Neural cell (in vitro differentiated cells): ENCODE data around the gene MRPL21. TPM values are rescaled to one million over a fixed set of nuclear protein-coding genes. Genes with fewer than 3 reads are reported as not detected.

Experiments used
- H2AFZ ChIP-seq: fragments of 200-600, 300-800 bp; sonication (generic), shearing (Covaris generic); 2 replicates; pipeline ENCODE4 v1.6.0; 2014; ENCODE audit warnings: low read depth, mild to moderate bottlenecking, antibody characterized with exemption, low read length, moderate library complexity
- H3F3A ChIP-seq: fragments of 200-600 bp; shearing (Covaris generic); 2 replicates; pipeline ENCODE4 v1.6.1; 2016; ENCODE audit warnings: mild to moderate bottlenecking, moderate library complexity, mixed read lengths, antibody characterized with exemption, low read length; ENCODE audit not compliant: insufficient read depth, poor library complexity, severe bottlenecking
- H3K27ac ChIP-seq: fragments of 200-600, 300-800 bp; sonication (generic), shearing (Covaris generic); 2 replicates; pipeline ENCODE4 v1.5.1; 2014; ENCODE audit warnings: mild to moderate bottlenecking, low read length, moderate library complexity
- H3K27me3 ChIP-seq: fragments of 300-800, 200-600 bp; sonication (generic), shearing (Covaris generic); 2 replicates; pipeline ENCODE4 v1.6.0; 2014; ENCODE audit warnings: mild to moderate bottlenecking, low read depth, low read length, moderate library complexity; ENCODE audit not compliant: insufficient read depth
- H3K36me3 ChIP-seq: fragments of 300-800, 200-600 bp; sonication (generic), shearing (Covaris generic); 2 replicates; pipeline ENCODE4 v1.5.1; 2014; ENCODE audit warnings: mild to moderate bottlenecking, antibody characterized with exemption, low read length, moderate library complexity; ENCODE audit not compliant: insufficient read depth
- H3K4me2 ChIP-seq: fragments of 300-800, 200-600 bp; sonication (generic), shearing (Covaris generic); 2 replicates; pipeline ENCODE4 v1.6.0; 2014; ENCODE audit warnings: mild to moderate bottlenecking, low read length
- H3K4me3 ChIP-seq: fragments of 300-800, 200-600 bp; sonication (generic), shearing (Covaris generic); 2 replicates; pipeline ENCODE4 v1.5.1; 2014; ENCODE audit warnings: mild to moderate bottlenecking, low read length, moderate library complexity
- H3K79me2 ChIP-seq: fragments of 200-600 bp; shearing (Covaris generic); replicated peaks from 2 replicates; pipeline ENCODE4 v1.6.0; 2014; ENCODE audit warnings: mild to moderate bottlenecking, low read length, moderate library complexity; ENCODE audit not compliant: insufficient read depth
- H3K9ac ChIP-seq: fragments of 300-800, 200-600 bp; sonication (generic), shearing (Covaris generic); 2 replicates; pipeline ENCODE4 v1.6.1; 2016; ENCODE audit warnings: mild to moderate bottlenecking, low read length, mixed read lengths
- H3K9me2 ChIP-seq: fragments of 200-600 bp; shearing (Covaris generic); 2 replicates; pipeline ENCODE4 v1.6.1; 2016; ENCODE audit warnings: mild to moderate bottlenecking, low read length, mixed read lengths; ENCODE audit not compliant: insufficient read depth
- H3K9me3 ChIP-seq: fragments of 200-600, 300-800 bp; sonication (generic), shearing (Covaris generic); 2 replicates; pipeline ENCODE4 v1.6.1; 2016; ENCODE audit warnings: mild to moderate bottlenecking, mixed run types, low read length, moderate library complexity, mixed read lengths
- H4K20me1 ChIP-seq: fragments of 200-600 bp; shearing (Covaris generic); 2 replicates; pipeline ENCODE4 v1.6.1; 2016; ENCODE audit warnings: mild to moderate bottlenecking, mixed run types; ENCODE audit not compliant: insufficient read depth
- CTCF ChIP-seq: fragments of 450-650 bp; IDR thresholded peaks from 2 replicates; pipeline ENCODE4 v1.5.1; 2014; ENCODE audit warnings: antibody characterized with exemption, mild to moderate bottlenecking, moderate library complexity; ENCODE audit not compliant: poor library complexity, severe bottlenecking
- EP300 ChIP-seq: fragments of 450-650 bp; conservative IDR thresholded peaks from 2 replicates; pipeline ENCODE4 v1.6.1; 2014; ENCODE audit warnings: antibody characterized with exemption, mild to moderate bottlenecking, moderate library complexity; ENCODE audit not compliant: poor library complexity, severe bottlenecking
- EZH2 ChIP-seq: fragments of 200-600, 300-800 bp; shearing (Covaris generic), sonication (generic); IDR thresholded peaks from 2 replicates; pipeline ENCODE4 v1.6.1; 2014; ENCODE audit warnings: antibody characterized with exemption, low read length, borderline replicate concordance, mild to moderate bottlenecking; ENCODE audit not compliant: insufficient read depth, poor library complexity, severe bottlenecking
- MXI1 ChIP-seq: fragments of 450-650 bp; conservative IDR thresholded peaks from 2 replicates; pipeline ENCODE4 v1.6.1; 2014; ENCODE audit warnings: antibody characterized with exemption, mild to moderate bottlenecking; ENCODE audit not compliant: poor library complexity, severe bottlenecking
- POLR2AphosphoS5 ChIP-seq: IDR thresholded peaks from 2 replicates; pipeline ENCODE4 v1.6.1; 2012
- RAD21 ChIP-seq: fragments of 450-650 bp; conservative IDR thresholded peaks from 2 replicates; pipeline ENCODE4 v1.6.1; 2014; ENCODE audit warnings: antibody characterized with exemption, mild to moderate bottlenecking, moderate library complexity
- REST ChIP-seq: IDR thresholded peaks from 2 replicates; pipeline ENCODE4 v1.6.1; 2012; ENCODE audit warnings: borderline replicate concordance
- SMC3 ChIP-seq: fragments of 450-650 bp; conservative IDR thresholded peaks from 2 replicates; pipeline ENCODE4 v1.6.1; 2014; ENCODE audit warnings: antibody characterized with exemption, mild to moderate bottlenecking, moderate library complexity; ENCODE audit not compliant: poor library complexity
- TAF1 ChIP-seq: IDR thresholded peaks from 2 replicates; pipeline ENCODE4 v1.6.1; 2012; ENCODE audit warnings: low read depth
- polyA plus RNA-seq: library from polyadenylated mRNA; depleted of rRNA; stranded (reverse); fragments of >200 nt; gene quantifications from 2 replicates; pipeline ENCODE4 v1.2.3, GENCODE V29; 2014

MRPL21 gene
- polyA plus RNA-seq, 1 donor from 2014 or later = 139 TPM

GRCh38 chr11:68929135-68929534, 25.5 kb upstream of the MRPL21 start:
- H3K27ac ChIP-seq = no peak overlapping the region
- H3K9me3 ChIP-seq = no peaks in the 10 kb centered on the region
- no peaks in the 10 kb centered on the region for H4K20me1 ChIP-seq
- H3K4me3 ChIP-seq = no peak overlapping the region
- H3K27me3 ChIP-seq = no peaks in the 10 kb centered on the region
- no peaks in the 10 kb centered on the region for H3F3A ChIP-seq
- H3K36me3 ChIP-seq = peaks cover 8% of the 10 kb centered on the region
- H2AFZ ChIP-seq = no peak overlapping the region
- TF ChIP-seq SMC3 (no peak), MXI1 (no peak), TAF1 (no peak), EP300 (no peak), POLR2AphosphoS5 (no peak), CTCF (no peak), RAD21 (no peak)
- H3K9me2 ChIP-seq = no peaks in the 10 kb centered on the region
- H3K4me2 ChIP-seq = no peak overlapping the region
- no peaks in the 10 kb centered on the region for H3K79me2 ChIP-seq
- H3K9ac ChIP-seq = no peak overlapping the region

GRCh38 chr11:68928136-68928880, 24.7 kb upstream of the MRPL21 start:
- TF ChIP-seq EZH2 (no peak), CTCF (no peak), REST (no peak), MXI1 (no peak), EP300 (no peak), POLR2AphosphoS5 (no peak), RAD21 (no peak)
- Histone ChIP-seq H2AFZ (no peak overlapping the region), H3K27me3 (no peaks in the 10 kb centered on the region), H3K4me2 (no peak overlapping the region), H3K9me3 (no peaks in the 10 kb centered on the region), H3K4me3 (no peak overlapping the region), H3K9ac (no peak overlapping the region), H4K20me1 (no peaks in the 10 kb centered on the region), H3K36me3 (peaks cover 8% of the 10 kb centered on the region), H3K9me2 (no peaks in the 10 kb centered on the region), H3K79me2 (no peaks in the 10 kb centered on the region), H3K27ac (no peak overlapping the region), H3F3A (no peaks in the 10 kb centered on the region)
